HK-2 (cell line): Measurements from ENCODE around the gene COPS7A.

Source experiments
- DNase-seq: peaks from one replicate; pipeline ENCODE4 v3.0.0-alpha.2; 2018; ENCODE audit not compliant: unreplicated experiment

COPS7A gene

DNA sequence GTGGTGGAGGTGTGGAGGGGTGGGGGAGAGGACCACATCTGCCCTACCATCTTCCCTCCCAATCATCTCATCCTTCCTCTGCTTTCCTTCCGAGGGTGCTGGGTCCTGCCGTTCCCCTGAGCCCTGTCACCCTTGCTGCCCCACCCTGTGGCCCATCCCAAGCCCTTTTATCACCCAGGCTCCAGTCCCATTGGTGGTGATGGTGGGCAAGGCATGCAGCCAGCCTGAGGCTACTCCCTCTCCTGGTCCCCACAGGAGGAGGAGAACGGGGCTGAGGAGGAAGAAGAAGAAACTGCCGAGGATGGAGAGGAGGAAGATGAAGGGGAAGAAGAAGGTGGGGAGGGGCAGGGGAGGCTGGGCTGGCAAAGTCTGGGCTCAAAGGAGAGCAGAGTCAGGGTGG is 45.8 kb downstream of the COPS7A start:
- DNase-seq: no peak

DNA sequence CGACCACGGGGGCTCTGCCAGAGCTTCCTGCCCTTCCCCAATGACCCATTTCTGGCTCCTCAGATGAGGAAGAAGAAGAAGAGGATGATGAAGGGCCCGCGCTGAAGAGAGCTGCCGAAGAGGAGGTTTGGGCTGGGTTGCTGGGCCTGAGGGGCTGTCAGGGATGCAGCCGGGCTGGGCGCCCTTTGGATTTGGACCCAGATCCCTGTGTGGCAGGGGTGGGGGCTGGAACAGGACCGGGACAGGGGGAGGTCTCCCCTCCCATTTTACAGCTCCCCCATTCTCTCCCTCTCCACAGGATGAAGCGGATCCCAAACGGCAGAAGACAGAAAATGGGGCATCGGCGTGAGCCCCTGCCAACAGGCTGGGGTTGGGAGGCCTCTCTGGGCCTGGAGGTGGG is 46.2 kb downstream of the COPS7A start:
- DNase-seq: no peak

DNA sequence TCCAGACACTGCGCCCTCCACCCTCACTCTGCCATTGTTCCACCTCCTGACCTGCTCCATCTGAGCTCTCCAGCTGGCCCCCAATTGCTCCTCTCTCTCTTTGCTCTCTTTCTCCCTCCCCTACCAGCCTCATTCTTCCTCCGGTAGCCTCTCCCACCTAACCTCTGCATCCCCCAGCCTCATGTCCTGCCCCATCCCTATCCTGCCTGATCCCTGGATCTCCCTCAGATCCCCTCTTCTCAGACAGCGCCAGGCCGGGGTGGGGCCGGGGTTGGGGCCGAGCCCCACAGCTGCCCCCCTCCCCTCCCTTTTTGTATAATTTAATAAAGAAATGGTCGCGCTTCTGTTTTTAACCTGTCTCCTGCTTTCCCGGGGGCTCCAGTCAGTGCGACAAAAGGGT is 46.8 kb downstream of the COPS7A start:
- no peak for DNase-seq

DNA sequence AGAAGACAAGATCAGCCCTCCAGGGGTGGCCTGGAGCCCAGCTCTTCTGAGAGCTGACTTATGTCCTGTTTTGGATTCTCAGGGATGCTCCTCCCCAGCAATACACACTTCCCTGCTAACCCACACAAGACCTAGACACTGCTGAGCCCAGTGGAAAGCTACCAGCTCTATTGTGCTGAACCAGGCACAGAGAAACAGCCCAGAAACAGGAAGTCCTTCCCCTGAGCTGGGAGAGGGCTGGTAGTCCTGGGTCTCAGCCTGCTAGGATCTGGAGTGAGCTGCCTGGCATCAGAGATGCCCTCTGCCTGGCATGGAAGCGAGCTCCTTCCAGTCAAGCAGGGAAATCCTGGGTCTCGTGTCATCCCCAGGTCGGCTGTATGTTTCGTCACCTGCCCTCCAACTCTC is 47.2 kb downstream of the COPS7A start:
- no peak for DNase-seq

DNA sequence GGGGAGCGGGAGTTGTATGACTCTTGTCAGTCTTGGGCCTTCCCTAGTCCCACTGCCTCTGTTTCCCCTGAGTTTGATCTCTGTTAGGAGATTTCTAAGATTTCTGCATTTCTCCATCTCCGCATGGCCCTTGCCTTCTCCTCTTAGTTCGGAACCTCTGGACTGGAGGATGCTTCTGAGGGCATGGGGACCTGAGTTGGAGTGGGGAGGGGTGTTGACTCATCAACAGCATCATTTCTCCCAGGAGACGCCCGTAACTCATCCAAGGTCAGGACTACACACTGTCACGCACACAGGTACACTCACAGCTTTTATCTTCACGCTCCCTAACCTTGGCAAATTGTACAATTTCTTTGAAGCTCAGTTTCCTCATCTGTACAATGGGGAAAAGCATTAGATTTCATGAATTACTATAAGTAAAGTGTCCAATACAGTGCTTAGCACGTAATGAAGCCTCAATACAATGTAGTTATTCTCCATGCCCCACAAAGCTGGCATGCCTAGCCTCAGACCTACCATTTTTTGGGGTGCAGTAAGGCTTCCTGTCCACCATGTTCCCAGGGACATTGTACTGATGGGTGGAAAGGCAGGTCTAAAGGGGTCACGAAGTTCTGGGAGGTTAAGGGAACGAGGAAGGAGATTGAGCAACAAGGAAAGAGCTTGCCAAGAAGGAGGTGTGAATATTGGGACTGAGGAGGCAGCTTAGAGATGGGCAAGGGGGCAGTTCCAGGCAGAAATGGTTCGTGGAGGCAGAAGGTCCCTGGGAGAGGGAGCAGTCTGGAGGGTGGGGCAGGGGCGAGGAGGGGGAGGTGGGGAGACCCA is 47.9 kb downstream of the COPS7A start:
- DNase-seq: no peak

DNA sequence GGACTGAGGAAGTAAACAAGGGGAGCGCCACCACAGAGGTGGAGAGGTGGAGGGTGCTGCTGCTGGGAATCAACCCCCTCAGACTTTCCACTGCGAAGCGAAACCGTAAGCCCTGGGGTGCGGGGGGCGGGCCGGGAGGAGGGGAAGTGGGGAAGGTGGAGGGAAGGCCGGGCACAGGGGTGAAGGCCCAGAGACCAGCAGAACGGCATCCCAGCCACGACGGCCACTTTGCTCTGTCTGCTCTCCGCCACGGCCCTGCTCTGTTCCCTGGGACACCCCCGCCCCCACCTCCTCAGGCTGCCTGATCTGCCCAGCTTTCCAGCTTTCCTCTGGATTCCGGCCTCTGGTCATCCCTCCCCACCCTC is 48.5 kb downstream of the COPS7A start, which contains the start of gene LAG3:
LAG3 (plus strand) TSS at position 190 of the 365 bp plus-strand sequence. CDS start 333 bp downstream, outside the sequence.
- no peak for DNase-seq

DNA sequence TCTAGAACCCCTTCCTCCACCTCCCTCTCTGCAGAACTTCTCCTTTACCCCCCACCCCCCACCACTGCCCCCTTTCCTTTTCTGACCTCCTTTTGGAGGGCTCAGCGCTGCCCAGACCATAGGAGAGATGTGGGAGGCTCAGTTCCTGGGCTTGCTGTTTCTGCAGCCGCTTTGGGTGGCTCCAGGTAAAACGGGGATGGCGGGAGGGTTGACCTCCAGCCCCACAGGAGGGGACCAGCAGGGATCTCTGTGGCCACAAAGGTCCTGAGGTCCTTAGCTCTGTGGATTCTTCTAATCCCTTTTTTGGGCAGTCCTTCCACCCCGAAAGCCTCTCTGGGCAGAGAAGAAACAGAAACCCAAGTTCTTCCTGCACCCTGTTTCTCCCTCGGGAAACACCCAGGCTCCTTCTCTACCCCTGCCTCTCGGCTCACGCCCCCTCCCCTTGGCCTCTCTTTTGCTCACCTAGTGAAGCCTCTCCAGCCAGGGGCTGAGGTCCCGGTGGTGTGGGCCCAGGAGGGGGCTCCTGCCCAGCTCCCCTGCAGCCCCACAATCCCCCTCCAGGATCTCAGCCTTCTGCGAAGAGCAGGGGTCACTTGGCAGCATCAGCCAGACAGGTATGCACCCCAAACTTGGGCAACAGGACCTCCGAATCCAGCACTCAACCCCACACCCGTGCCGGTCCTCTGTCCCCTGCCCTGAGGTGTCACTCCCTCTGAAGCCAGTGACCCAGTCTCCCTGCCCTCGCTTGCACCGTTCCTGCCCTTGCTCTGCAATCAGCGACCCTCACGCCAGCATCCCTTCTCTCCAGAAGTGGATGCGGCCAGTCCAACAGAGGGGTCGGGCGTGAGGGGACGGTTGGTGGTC is 49.1 kb downstream of the COPS7A start:
- DNase-seq: no peak

DNA sequence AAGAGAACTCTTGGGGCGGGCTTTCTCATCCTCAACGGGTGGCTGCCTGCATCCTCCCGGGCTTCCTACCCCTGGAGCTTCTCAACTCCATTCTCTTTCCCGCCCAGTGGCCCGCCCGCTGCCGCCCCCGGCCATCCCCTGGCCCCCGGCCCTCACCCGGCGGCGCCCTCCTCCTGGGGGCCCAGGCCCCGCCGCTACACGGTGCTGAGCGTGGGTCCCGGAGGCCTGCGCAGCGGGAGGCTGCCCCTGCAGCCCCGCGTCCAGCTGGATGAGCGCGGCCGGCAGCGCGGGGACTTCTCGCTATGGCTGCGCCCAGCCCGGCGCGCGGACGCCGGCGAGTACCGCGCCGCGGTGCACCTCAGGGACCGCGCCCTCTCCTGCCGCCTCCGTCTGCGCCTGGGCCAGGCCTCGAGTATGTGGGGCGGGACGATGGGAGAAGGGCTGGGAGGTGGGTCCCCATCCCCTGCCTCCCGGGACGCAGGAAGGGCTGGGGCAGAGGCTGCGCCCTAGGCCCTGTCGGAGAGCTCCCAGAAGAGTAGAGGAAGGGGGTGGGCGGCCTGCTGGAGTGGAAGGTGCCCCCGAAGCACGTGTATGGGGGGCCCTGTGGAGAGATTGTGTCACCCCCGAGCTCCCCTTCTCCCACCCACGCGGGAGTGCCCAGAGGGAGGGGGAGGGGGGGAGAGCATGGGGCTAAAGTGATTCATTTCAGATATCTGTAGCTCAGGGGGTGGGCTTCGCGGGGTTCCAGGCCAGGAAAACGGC is 49.9 kb downstream of the COPS7A start:
- DNase-seq: no peak

DNA sequence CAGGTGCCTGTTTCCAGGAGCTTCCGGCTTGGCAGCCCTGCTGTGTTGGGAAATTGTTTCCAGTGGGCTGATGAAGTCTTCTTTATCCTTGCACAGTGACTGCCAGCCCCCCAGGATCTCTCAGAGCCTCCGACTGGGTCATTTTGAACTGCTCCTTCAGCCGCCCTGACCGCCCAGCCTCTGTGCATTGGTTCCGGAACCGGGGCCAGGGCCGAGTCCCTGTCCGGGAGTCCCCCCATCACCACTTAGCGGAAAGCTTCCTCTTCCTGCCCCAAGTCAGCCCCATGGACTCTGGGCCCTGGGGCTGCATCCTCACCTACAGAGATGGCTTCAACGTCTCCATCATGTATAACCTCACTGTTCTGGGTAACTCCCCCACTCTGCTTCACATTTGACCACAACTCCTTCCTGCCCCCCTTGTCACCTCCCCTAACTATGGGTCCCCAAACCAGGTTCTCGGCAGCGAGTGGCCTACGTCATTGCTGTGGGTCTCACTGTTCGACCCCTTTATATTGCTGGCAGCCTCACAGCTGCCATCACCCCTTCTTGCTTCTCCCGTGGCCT is 50.7 kb downstream of the COPS7A start:
- DNase-seq: no peak

DNA sequence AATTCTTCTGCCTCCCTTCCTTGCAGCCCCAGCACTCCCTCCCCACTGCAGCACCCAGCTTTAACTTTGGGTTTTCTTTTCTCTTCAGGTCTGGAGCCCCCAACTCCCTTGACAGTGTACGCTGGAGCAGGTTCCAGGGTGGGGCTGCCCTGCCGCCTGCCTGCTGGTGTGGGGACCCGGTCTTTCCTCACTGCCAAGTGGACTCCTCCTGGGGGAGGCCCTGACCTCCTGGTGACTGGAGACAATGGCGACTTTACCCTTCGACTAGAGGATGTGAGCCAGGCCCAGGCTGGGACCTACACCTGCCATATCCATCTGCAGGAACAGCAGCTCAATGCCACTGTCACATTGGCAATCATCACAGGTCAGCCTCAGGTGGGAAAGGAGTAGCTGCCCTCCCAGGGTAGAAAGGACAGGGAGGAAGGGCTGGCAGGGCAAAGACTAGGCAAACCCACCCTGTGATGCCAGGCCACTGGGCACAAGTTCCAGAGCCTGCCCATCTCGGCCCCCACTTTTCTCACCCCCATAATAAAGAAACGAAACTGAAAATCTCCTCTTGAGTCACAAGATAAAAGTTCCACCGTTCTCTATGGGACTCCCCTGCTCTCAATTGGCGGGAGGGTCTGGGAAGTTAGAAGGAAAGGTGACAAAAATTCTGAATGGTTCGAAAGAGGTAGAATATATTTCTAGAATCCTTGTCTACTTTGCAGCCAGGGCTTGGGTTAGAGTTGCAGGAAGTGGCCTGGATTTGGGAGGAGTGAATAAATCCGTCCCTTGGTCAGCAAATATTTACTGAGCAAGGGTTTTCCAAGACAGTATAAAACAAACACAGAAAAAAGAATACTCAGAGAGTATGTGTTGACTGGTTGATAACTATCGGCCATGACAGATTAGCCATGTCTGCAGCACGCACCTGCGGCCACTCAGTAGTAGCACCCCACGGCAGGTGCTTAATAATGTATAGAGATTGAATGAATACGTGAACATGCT is 51.6 kb downstream of the COPS7A start:
- DNase-seq: no peak

DNA sequence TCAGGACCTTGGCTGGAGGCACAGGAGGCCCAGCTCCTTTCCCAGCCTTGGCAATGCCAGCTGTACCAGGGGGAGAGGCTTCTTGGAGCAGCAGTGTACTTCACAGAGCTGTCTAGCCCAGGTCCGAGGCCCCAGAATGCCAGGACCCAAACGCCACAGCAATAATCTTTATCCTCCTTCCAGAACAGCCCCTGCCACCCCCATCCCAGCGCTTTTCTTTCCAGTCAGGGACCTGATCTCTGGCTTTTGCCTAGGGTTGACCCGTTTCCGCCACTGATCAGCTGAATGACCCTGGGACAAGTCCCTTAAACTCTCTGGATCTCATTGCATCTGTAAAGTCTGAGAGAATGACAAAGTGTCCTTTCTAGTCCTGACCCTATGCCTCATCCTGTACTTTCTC is 53.5 kb downstream of the COPS7A start:
- no peak for DNase-seq

DNA sequence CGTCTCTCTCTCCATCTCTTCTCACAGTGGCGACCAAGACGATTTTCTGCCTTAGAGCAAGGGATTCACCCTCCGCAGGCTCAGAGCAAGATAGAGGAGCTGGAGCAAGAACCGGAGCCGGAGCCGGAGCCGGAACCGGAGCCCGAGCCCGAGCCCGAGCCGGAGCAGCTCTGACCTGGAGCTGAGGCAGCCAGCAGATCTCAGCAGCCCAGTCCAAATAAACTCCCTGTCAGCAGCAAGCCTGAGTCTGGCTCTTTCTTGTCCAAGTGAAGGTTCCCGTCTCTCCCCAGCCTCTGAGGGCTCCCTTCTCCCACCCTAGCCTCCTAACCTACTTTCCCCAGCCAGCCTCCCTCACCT is 54.3 kb downstream of the COPS7A start:
- DNase-seq: no peak

DNA sequence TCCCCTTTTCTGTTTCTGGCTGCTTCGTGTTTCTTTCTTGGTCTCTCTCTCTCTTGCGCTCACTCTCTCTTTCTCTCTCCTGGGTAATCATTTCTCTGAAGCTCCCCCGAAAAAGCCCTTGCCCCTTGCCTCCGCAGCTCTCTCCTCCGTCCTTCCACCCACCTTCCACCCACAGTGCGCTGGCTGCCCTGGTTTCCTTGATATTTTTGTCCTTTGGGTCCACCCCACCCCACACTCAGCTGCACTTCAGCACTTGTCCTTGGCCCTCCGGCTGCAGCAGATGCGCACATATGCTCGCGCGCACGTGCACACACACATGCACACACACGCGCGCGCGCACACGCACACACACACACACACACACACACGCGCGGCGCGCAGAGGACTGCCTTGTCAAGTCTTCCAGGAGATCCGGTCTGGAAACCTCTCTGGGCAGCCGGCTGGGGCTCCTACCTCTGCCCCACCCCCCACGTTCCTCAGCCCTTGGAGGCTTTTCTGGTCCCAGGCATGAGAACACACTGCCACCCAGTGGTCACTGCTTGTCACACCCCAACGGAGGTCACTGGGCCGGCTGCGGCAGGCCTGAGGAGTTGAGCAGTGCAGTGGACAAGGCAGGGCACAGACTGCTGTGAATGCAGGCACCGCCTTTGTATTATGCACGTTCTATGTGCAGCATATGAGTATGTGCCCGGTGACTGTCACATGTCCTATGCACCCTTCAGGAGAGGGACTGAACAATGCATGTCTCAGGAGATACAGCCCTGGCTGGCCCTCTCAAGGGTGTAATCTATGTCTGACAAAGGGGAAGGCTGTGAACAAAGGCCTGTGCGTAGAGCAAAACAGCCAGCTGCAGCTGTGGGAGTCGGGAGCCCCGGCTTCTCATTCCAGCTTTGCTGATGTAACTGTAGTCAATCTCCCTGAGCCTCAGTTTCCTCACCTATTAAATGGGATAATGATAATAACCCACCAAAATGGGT is 55.0 kb downstream of the COPS7A start:
- peak; percentile 96 for DNase-seq

DNA sequence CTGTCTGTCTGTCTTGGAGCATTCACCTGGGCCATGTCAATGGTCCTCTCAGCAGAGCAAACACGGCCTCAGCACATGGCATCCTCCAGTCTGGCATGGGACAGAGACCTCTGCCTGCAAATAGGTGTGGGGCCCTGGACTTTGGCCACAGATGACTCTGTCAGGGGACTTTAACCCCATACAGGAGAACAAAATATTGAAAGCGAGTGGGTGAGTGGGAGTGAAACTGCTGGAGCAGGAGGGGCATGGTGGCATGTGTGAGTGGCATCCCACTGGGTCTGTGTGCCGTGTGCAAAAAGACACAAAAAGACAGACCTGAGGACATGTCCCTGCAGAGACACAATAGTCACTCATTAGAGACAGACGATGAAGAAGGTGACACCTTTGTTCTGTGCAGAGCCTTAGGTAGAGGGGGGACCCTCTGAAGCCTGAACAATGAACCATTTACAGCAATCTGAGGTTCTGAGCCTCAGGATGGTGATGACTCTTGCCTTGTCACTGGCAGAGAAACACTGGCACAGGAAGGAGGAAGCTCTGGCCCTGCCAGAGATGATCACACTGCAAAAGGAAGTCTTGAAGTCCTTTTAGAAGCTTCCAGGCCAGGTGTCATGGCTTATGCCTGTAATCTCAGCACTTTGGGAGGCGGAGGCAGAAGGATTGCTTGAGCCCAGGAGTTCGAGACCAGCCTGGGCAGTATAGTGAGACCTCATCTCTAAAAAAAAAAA is 56.0 kb downstream of the COPS7A start:
- DNase-seq: no peak

DNA sequence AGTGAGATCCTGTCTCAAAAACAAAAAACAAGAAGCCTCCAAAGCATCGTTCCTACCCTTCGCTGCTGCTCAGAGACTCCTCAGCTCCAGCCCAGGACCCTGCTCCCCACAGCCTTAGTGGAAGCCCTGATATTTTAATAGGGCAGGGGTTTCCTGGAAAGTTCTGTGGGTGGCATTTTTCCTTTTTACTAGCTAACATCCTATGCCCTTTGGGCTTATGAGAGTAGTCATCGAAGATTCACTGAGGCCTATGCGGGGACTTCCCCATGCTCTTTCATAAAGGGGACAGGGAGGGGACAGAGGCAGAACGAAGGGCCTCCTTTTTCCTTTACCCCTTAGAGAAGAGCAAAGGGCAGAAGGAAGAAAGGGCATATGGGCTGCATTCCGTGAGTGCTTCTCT is 56.7 kb downstream of the COPS7A start:
- no peak for DNase-seq
